ENCODE measurements around the gene CYBB.

The CYBB gene

DNA sequence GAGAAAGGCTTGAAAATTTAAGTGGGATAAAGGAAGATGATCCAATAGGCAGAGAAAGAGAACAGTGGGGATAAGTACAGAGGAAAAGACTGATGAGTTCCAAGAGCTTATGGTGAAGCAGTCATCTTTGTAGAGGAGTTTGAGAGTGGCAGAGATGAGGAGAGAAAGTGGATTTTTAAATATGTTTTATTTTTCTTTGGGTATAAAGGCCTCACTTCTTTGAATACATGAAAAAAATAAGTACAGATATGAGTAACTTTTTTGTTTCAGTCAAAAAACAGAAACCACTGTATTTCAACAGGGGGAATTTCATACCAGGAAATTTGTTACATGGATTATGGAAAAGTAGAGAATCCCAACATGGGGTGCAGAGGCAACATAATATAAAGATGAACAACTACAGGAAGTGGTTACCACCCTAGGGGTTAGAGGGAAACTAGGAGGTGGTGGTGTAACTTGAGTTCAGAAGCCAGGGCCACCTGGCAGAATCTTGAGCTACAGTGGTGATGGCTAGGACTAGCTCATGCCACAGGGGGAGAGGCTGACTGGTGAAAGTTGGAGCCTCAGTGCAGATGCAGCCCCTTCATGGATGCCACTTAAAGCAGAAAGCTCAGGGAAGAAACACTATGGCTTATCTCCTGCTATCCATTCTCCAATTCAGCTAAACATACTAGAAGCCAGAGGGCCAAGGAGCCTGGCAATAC, 3.4 kb upstream of the CYBB start:
- H3K27me3 ChIP-seq (replicated peaks; ENCODE audit: control insufficient read depth, insufficient read depth, low read length) = no peaks in the 10 kb centered on the region
- TF ChIP-seq, protein P1, sequence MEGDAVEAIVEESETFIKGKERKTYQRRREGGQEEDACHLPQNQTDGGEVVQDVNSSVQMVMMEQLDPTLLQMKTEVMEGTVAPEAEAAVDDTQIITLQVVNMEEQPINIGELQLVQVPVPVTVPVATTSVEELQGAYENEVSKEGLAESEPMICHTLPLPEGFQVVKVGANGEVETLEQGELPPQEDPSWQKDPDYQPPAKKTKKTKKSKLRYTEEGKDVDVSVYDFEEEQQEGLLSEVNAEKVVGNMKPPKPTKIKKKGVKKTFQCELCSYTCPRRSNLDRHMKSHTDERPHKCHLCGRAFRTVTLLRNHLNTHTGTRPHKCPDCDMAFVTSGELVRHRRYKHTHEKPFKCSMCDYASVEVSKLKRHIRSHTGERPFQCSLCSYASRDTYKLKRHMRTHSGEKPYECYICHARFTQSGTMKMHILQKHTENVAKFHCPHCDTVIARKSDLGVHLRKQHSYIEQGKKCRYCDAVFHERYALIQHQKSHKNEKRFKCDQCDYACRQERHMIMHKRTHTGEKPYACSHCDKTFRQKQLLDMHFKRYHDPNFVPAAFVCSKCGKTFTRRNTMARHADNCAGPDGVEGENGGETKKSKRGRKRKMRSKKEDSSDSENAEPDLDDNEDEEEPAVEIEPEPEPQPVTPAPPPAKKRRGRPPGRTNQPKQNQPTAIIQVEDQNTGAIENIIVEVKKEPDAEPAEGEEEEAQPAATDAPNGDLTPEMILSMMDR (IDR thresholded peaks at IDR 0.05; ENCODE audit: insufficient read depth, low read length, poor library complexity, severe bottlenecking) = no peak
- no peaks in the 10 kb centered on the region for H3K36me3 ChIP-seq (ENCODE audit: control insufficient read depth, insufficient read depth, low read length)
- no peak overlapping the region for H3K4me3 ChIP-seq (replicated peaks; ENCODE audit: low read depth, low read length)
- DNase-seq (ENCODE audit: extremely low read depth, insufficient read length) = peak; percentile 22

DNA sequence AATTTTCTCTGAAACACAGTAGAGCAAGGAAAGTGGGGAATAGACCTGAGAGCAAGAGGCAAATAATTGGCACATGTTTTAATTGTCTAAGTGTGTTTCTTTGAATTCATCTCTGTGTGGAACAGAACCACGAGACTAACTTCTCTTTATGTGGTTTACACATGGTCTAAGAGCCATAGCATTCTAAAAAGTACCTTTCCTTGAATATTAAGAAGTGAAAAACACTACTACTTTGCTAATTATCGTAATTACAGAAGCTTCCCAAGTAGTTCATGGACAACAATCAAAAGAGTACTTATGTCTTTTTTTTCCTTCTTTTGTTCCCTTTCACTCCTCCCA, 2.9 kb upstream of the CYBB start:
- TF ChIP-seq, protein P1 (IDR thresholded peaks at IDR 0.05; ENCODE audit: insufficient read depth, low read length, poor library complexity, severe bottlenecking) = no peak
- Histone ChIP-seq H3K36me3 (ENCODE audit: control insufficient read depth, insufficient read depth, low read length) (no peaks in the 10 kb centered on the region), H3K4me3 (replicated peaks; ENCODE audit: low read depth, low read length) (no peak overlapping the region), H3K27me3 (replicated peaks; ENCODE audit: control insufficient read depth, insufficient read depth, low read length) (no peaks in the 10 kb centered on the region)
- peak; percentile 20 for DNase-seq (ENCODE audit: extremely low read depth, insufficient read length)

DNA sequence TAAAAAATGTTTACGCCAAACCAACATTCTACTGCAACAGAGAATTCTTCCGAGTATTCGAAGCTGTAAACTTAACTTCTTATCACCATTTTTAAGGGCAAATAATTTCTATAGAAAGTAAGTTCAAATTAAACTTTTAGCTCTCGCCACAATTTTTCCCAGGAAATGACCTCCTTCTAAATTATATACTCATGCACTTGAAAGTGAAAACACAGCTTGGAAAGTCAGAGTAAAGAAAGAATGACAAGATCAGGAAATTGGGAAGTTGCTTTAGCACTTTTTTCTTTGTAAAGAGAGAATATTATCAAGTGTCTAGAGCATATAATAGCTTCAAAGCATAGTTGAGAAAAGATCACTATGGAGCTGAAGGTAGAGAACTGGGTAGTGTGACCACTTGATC, 1.2 kb downstream of the CYBB start:
- Histone ChIP-seq H3K36me3 (ENCODE audit: control insufficient read depth, insufficient read depth, low read length) (no peaks in the 10 kb centered on the region), H3K4me3 (replicated peaks; ENCODE audit: low read depth, low read length) (peak overlapping the region; percentile 57), H3K27me3 (replicated peaks; ENCODE audit: control insufficient read depth, insufficient read depth, low read length) (no peaks in the 10 kb centered on the region)
- no peak for DNase-seq (ENCODE audit: extremely low read depth, insufficient read length)
- TF ChIP-seq, protein P1 (IDR thresholded peaks at IDR 0.05; ENCODE audit: insufficient read depth, low read length, poor library complexity, severe bottlenecking) = no peak

DNA sequence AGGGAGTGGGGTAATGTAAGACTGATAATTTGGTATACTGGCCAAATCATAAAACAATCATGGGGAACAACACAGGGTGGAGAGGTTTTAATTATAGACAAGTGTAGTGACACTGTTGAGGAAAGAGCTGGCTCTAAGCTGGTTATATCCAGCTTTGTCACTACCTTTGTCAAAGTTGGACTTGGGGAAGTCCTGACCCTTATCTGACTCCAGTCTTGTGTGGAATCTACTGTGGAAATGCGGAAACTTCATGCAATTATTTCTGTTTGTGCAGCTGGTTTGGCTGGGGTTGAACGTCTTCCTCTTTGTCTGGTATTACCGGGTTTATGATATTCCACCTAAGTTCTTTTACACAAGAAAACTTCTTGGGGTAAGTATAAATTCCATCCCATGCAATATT, 2.0 kb downstream of the CYBB start:
- H3K27me3 ChIP-seq (replicated peaks; ENCODE audit: control insufficient read depth, insufficient read depth, low read length) = no peaks in the 10 kb centered on the region
- TF ChIP-seq, protein P1 (IDR thresholded peaks at IDR 0.05; ENCODE audit: insufficient read depth, low read length, poor library complexity, severe bottlenecking) = no peak
- H3K4me3 ChIP-seq (replicated peaks; ENCODE audit: low read depth, low read length) = peak overlapping the region; percentile 57
- no peak for DNase-seq (ENCODE audit: extremely low read depth, insufficient read length)
- no peaks in the 10 kb centered on the region for H3K36me3 ChIP-seq (ENCODE audit: control insufficient read depth, insufficient read depth, low read length)

DNA sequence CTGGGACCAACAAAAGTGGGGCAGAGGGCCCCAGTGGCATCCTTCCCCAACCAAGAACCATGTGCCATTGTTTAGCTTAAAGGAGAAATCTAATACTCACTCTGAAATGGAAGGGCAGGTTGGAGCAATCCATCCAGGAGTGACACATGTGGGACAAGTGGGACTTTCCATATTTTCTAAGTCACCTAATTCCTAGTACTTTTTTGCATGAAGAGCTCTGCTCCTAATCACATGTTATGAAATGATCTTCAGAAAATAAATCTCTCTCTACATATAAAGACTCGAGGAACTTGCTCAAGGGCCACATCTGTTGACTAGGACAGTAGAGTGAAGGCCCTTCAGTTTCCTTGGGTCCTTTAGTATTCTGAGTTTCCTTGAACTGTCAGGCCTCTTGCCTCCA, 2.5 kb downstream of the CYBB start:
- H3K4me3 ChIP-seq (replicated peaks; ENCODE audit: low read depth, low read length) = peak overlapping the region; percentile 57

More for the DNA sequence above, 2.5 kb downstream of the CYBB start:
- no peak for DNase-seq (ENCODE audit: extremely low read depth, insufficient read length)
- TF ChIP-seq, protein P1 (IDR thresholded peaks at IDR 0.05; ENCODE audit: insufficient read depth, low read length, poor library complexity, severe bottlenecking) = no peak
- Histone ChIP-seq H3K27me3 (replicated peaks; ENCODE audit: control insufficient read depth, insufficient read depth, low read length) (no peaks in the 10 kb centered on the region), H3K36me3 (ENCODE audit: control insufficient read depth, insufficient read depth, low read length) (no peaks in the 10 kb centered on the region)

All from GM06990 (cell line).